Astrocyte (in vitro differentiated cells and primary cell): ENCODE measurements around the gene RASEF. TPM values are rescaled to one million over a fixed set of nuclear protein-coding genes. Genes with fewer than 3 reads are reported as not detected.

Source experiments
- DNase-seq: peaks from one replicate; pipeline ENCODE4 v3.0.0-alpha.2; 2010; ENCODE audit warnings: low read depth
- FAIRE-seq: peaks from 2 replicates; lab custom pipeline; 2011; peaks lifted over from hg19 to GRCh38; lab: Jason Lieb, UNC
- H2AFZ ChIP-seq: 2 replicates; pipeline ENCODE4 v1.6.0; 2012; ENCODE audit warnings: low read depth, low read length, inconsistent platforms
- H3K27ac ChIP-seq: 2 replicates; pipeline ENCODE4 v1.5.1; 2011; ENCODE audit warnings: low read depth, low read length, inconsistent platforms
- H3K27me3 ChIP-seq: 2 replicates; pipeline ENCODE4 v1.6.0; 2011; ENCODE audit warnings: low read length, inconsistent platforms; ENCODE audit not compliant: insufficient read depth
- H3K36me3 ChIP-seq: 2 replicates; pipeline ENCODE4 v1.5.1; 2011; ENCODE audit warnings: low read length, inconsistent platforms; ENCODE audit not compliant: insufficient read depth
- H3K4me1 ChIP-seq: 2 replicates; pipeline ENCODE4 v1.5.1; 2011; ENCODE audit warnings: low read length, inconsistent platforms; ENCODE audit not compliant: insufficient read depth
- H3K4me2 ChIP-seq: 2 replicates; pipeline ENCODE4 v1.6.0; 2012; ENCODE audit warnings: low read length, inconsistent platforms
- H3K4me3 ChIP-seq: 2 replicates; pipeline ENCODE4 v1.5.1; 2011; ENCODE audit warnings: low read depth, mild to moderate bottlenecking, low read length, inconsistent platforms; ENCODE audit not compliant: insufficient read depth
- H3K79me2 ChIP-seq: 2 replicates; pipeline ENCODE4 v1.6.0; 2012; ENCODE audit warnings: mild to moderate bottlenecking, low read length, inconsistent platforms; ENCODE audit not compliant: insufficient read depth
- H3K9ac ChIP-seq: 2 replicates; pipeline ENCODE4 v1.6.0; 2012; ENCODE audit warnings: mild to moderate bottlenecking, low read length, inconsistent platforms
- H3K9me3 ChIP-seq: 2 replicates; pipeline ENCODE4 v1.5.1; 2012; ENCODE audit warnings: low read depth, mild to moderate bottlenecking, low read length, inconsistent platforms; ENCODE audit not compliant: insufficient read depth
- H4K20me1 ChIP-seq: 2 replicates; pipeline ENCODE4 v1.6.0; 2012; ENCODE audit warnings: low read length, inconsistent platforms; ENCODE audit not compliant: insufficient read depth
- H3K27ac Mint-ChIP-seq: one replicate; pipeline ENCODE4 v1.8.0; 2021; ENCODE audit warnings: mild to moderate bottlenecking, mixed read lengths; ENCODE audit not compliant: unreplicated experiment
- H3K27me3 Mint-ChIP-seq: one replicate; pipeline ENCODE4 v1.8.0; 2021; ENCODE audit warnings: low read depth, mixed read lengths; ENCODE audit not compliant: unreplicated experiment
- H3K36me3 Mint-ChIP-seq: one replicate; pipeline ENCODE4 v1.8.0; 2021; ENCODE audit warnings: low read depth, mixed read lengths; ENCODE audit not compliant: unreplicated experiment
- H3K4me1 Mint-ChIP-seq: one replicate; pipeline ENCODE4 v1.8.0; 2021; ENCODE audit warnings: low read depth, mixed read lengths; ENCODE audit not compliant: unreplicated experiment
- H3K4me3 Mint-ChIP-seq: one replicate; pipeline ENCODE4 v1.8.0; 2021; ENCODE audit warnings: mild to moderate bottlenecking, moderate library complexity, mixed read lengths; ENCODE audit not compliant: unreplicated experiment
- H3K9me3 Mint-ChIP-seq: one replicate; pipeline ENCODE4 v1.8.0; 2021; ENCODE audit warnings: mild to moderate bottlenecking, mixed read lengths; ENCODE audit not compliant: unreplicated experiment
- CTCF ChIP-seq: IDR thresholded peaks from 2 replicates; pipeline ENCODE4 v1.5.1; 2011; ENCODE audit warnings: low read depth, mild to moderate bottlenecking, inconsistent platforms, low read length, moderate library complexity; ENCODE audit not compliant: insufficient read depth
- EZH2 ChIP-seq: IDR thresholded peaks from 2 replicates; pipeline ENCODE4 v1.6.1; 2012; ENCODE audit warnings: mild to moderate bottlenecking, low read length, inconsistent platforms; ENCODE audit not compliant: insufficient read depth
- total RNA-seq: library from RNA; stranded (reverse); gene quantifications from 2 replicates; pipeline ENCODE4 v1.2.1, GENCODE V29; 2021

RASEF gene
- total RNA-seq, 1 donor from 2014 or later: 0.91 TPM

DNA sequence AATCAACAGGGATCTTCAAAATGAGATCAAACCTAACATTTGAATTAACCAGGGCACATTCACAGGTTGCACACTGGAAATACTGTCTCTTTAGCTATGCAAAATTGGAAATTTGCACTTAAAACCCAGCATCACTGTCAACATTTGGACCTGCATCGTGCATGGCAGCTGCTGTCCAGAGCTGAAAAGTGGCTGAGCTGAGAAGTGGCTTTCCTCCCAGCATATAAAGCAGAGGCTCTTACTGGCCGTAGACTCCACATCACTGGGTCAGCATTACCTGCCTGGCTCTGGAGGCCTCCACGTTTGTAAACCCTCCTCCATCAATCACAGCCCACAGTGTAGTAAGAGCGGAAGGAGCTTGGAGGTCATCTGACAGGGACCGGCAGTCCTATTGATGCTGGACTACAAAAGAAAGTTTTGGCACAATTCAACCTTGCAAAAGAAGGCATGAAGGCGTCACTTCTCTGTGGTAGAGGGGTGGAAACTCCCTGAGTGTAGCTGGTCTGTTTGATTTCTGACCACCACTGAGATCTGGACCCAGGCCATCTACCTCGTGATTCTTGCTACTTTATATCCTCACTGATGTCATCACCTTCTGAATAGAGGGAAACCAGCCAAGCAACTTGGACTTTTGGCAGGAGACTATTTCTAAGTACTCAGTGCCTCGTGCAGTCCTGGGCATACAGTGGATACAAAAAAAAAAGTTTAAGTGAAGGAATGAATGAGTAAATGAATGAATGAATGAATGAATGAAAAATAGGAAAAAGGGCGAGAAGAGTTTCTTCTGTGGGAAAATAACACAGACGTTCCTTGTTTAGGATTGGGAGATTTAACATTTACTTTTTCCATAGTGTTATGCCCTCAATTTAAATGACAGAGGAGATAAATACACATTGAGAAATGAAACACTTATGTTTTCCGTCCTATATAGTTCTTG lies 14.8 kb downstream of the RASEF start:
- Histone ChIP-seq H3K4me2 (peak overlapping the region; percentile 31), H4K20me1 (no peaks in the 10 kb centered on the region), H3K9me3 (no peaks in the 10 kb centered on the region), H3K9ac (no peak overlapping the region), H3K27ac (no peak overlapping the region), H3K79me2 (no peaks in the 10 kb centered on the region), H3K4me3 (no peak overlapping the region), H3K4me1 (peaks cover 8% of the 10 kb centered on the region), H2AFZ (no peak overlapping the region), H3K27me3 (peaks cover 16% of the 10 kb centered on the region), H3K36me3 (no peaks in the 10 kb centered on the region)
- Mint-ChIP-seq H3K36me3 (no peaks in the 10 kb centered on the region), H3K9me3 (no peaks in the 10 kb centered on the region), H3K27ac (no peak overlapping the region), H3K4me3 (no peak overlapping the region), H3K27me3 (no peaks in the 10 kb centered on the region), H3K4me1 (no peaks in the 10 kb centered on the region)
- no peak for TF ChIP-seq CTCF
- TF ChIP-seq EZH2: no peak
- FAIRE-seq: no peak
- peak; percentile 96 for DNase-seq

- no peaks in the 10 kb centered on the region for H3K9me3 Mint-ChIP-seq
- Histone ChIP-seq H3K4me2 (no peak overlapping the region), H3K9me3 (no peaks in the 10 kb centered on the region), H4K20me1 (no peaks in the 10 kb centered on the region), H3K36me3 (no peaks in the 10 kb centered on the region), H3K79me2 (no peaks in the 10 kb centered on the region), H3K4me3 (no peak overlapping the region), H3K27ac (no peak overlapping the region), H3K4me1 (peaks cover 16% of the 10 kb centered on the region), H3K27me3 (peaks cover 20% of the 10 kb centered on the region), H3K9ac (no peak overlapping the region), H2AFZ (no peak overlapping the region)
- no peak overlapping the region for H3K27ac Mint-ChIP-seq
- DNase-seq (no peak), FAIRE-seq (no peak)
- H3K27me3 Mint-ChIP-seq: no peaks in the 10 kb centered on the region
- no peaks in the 10 kb centered on the region for H3K36me3 Mint-ChIP-seq
- peaks cover 18% of the 10 kb centered on the region for H3K4me1 Mint-ChIP-seq
- H3K4me3 Mint-ChIP-seq: no peak overlapping the region
- no peak for TF ChIP-seq EZH2
- TF ChIP-seq CTCF: no peak
Measured at GRCh38 chr9:83043597-83043996, 19.3 kb downstream of the RASEF start.

DNA sequence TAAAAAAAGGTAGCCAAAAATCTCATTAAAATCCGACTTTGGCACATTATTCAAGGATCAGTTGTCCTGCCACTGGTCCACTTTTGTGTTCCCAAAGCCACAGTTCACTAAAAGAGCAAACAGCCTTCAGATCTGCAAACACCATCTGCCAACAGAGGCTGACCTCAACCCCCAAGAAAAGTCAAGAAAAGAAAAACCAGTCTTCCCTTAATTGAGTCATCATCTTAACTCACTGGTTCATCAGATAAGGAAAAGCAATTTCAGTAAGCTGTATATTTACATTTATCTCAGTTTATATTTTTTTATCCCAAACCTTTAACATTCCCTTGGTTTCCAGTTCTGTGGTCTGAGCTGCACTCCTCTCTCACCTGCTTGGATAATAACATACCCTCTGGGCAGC lies 21.2 kb downstream of the RASEF start:
- H3K9ac ChIP-seq: no peak overlapping the region
- H3K79me2 ChIP-seq: no peaks in the 10 kb centered on the region
- no peaks in the 10 kb centered on the region for H3K9me3 Mint-ChIP-seq
- H3K36me3 Mint-ChIP-seq: no peaks in the 10 kb centered on the region
- H3K27ac ChIP-seq: no peak overlapping the region
- no peaks in the 10 kb centered on the region for H3K9me3 ChIP-seq
- no peaks in the 10 kb centered on the region for H4K20me1 ChIP-seq
- no peak overlapping the region for H3K4me3 ChIP-seq
- DNase-seq (peak; percentile 57), FAIRE-seq (no peak)
- H3K36me3 ChIP-seq: no peaks in the 10 kb centered on the region
- no peak for TF ChIP-seq EZH2
- no peak for TF ChIP-seq CTCF
- no peak overlapping the region for H3K4me3 Mint-ChIP-seq
- peak overlapping the region; percentile 33 for H3K4me2 ChIP-seq
- H3K27me3 ChIP-seq: peaks cover 20% of the 10 kb centered on the region
- no peak overlapping the region for H2AFZ ChIP-seq
- H3K4me1 ChIP-seq: peaks cover 8% of the 10 kb centered on the region
- peaks cover 18% of the 10 kb centered on the region for H3K4me1 Mint-ChIP-seq
- H3K27ac Mint-ChIP-seq: no peak overlapping the region
- no peaks in the 10 kb centered on the region for H3K27me3 Mint-ChIP-seq
